ENCODE data around the gene PDCD2L.

GRCh38 chr19:34357431-34357830 is 46.8 kb upstream of the PDCD2L start:
- TF ChIP-seq CTCF (conservative IDR thresholded peaks at IDR 0.05; ENCODE audit: low read depth, low read length) (no peak), EZH2 (IDR thresholded peaks at IDR 0.05; ENCODE audit: low read length, unreplicated experiment) (no peak)

All from PC-3 (cell line).